IPS-18a (cell line): ENCODE data around the gene RNF217.

Source experiments
- H3K27ac ChIP-seq: one replicate; pipeline ENCODE4 v1.5.1; 2013; ENCODE audit warnings: low read length
- H3K27me3 ChIP-seq: one replicate; pipeline ENCODE4 v1.6.1; 2013; ENCODE audit warnings: mild to moderate bottlenecking, low read length; ENCODE audit not compliant: control insufficient read depth, insufficient read depth
- H3K36me3 ChIP-seq: one replicate; pipeline ENCODE4 v1.6.1; 2013; ENCODE audit warnings: low read depth, low read length; ENCODE audit not compliant: control insufficient read depth
- H3K4me1 ChIP-seq: one replicate; pipeline ENCODE4 v1.6.1; 2013; ENCODE audit warnings: low read depth, low read length; ENCODE audit not compliant: control insufficient read depth
- H3K4me3 ChIP-seq: one replicate; pipeline ENCODE4 v1.5.1; 2013; ENCODE audit warnings: low read length
- H3K9ac ChIP-seq: one replicate; pipeline ENCODE4 v1.6.1; 2013; ENCODE audit warnings: mild to moderate bottlenecking, low read length, moderate library complexity
- H3K9me3 ChIP-seq: one replicate; pipeline ENCODE4 v1.6.1; 2013; ENCODE audit warnings: low read depth, low read length; ENCODE audit not compliant: control insufficient read depth

The RNF217 gene

GRCh38 chr6:124994648-124995047 is 32.4 kb downstream of the RNF217 start:
- H3K27me3 ChIP-seq = no peaks in the 10 kb centered on the region
- no peaks in the 10 kb centered on the region for H3K9me3 ChIP-seq
- H3K4me3 ChIP-seq = no peak overlapping the region
- H3K4me1 ChIP-seq = peaks cover 8% of the 10 kb centered on the region
- no peak overlapping the region for H3K27ac ChIP-seq
- no peaks in the 10 kb centered on the region for H3K36me3 ChIP-seq
- H3K9ac ChIP-seq = no peak overlapping the region

- Histone ChIP-seq H3K9ac (no peak overlapping the region), H3K27me3 (no peaks in the 10 kb centered on the region), H3K36me3 (no peaks in the 10 kb centered on the region), H3K4me1 (peaks cover 8% of the 10 kb centered on the region), H3K9me3 (no peaks in the 10 kb centered on the region), H3K27ac (no peak overlapping the region), H3K4me3 (no peak overlapping the region)
Observed at GRCh38 chr6:124995131-124995530, 32.9 kb downstream of the RNF217 start.

DNA sequence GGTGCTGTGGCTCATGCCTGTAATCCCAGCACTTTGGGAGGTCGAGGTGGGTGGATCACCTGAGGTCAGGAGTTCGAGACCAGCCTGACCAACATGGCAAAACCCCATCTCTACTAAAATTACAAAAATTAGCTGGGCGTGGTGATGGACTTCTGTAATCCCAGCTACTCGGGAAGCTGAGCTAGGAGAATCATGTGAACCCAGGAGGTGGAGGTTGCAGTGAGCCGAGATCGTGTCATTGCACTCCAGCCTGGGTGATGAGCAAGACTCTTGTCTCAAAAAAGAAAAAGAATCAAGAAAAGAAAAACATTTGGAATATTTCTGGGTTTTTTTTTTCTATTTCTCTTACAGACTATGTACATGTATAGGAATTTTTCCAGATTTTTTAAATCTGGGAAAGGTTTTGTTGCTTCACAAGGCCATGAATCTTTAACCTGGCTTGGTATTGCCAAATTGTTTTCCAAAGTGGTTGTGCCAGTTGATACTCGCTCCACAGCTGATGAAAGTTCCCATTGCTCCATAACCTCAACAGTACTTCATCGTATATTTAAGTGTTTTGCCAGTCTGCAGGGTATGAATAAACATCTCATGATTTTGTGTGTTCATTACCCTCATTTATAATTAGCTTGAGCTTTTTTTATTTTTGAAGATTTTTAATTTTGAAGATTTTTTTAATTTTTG is 33.5 kb downstream of the RNF217 start:
- peaks cover 8% of the 10 kb centered on the region for H3K4me1 ChIP-seq
- no peaks in the 10 kb centered on the region for H3K27me3 ChIP-seq
- H3K4me3 ChIP-seq = no peak overlapping the region
- H3K9me3 ChIP-seq = no peaks in the 10 kb centered on the region
- no peaks in the 10 kb centered on the region for H3K36me3 ChIP-seq
- no peak overlapping the region for H3K9ac ChIP-seq
- no peak overlapping the region for H3K27ac ChIP-seq

- Histone ChIP-seq H3K4me1 (peaks cover 11% of the 10 kb centered on the region), H3K4me3 (no peak overlapping the region), H3K27ac (no peak overlapping the region), H3K9ac (no peak overlapping the region), H3K36me3 (no peaks in the 10 kb centered on the region), H3K9me3 (no peaks in the 10 kb centered on the region), H3K27me3 (no peaks in the 10 kb centered on the region)
Observed at GRCh38 chr6:124996411-124996810, 34.2 kb downstream of the RNF217 start.

DNA sequence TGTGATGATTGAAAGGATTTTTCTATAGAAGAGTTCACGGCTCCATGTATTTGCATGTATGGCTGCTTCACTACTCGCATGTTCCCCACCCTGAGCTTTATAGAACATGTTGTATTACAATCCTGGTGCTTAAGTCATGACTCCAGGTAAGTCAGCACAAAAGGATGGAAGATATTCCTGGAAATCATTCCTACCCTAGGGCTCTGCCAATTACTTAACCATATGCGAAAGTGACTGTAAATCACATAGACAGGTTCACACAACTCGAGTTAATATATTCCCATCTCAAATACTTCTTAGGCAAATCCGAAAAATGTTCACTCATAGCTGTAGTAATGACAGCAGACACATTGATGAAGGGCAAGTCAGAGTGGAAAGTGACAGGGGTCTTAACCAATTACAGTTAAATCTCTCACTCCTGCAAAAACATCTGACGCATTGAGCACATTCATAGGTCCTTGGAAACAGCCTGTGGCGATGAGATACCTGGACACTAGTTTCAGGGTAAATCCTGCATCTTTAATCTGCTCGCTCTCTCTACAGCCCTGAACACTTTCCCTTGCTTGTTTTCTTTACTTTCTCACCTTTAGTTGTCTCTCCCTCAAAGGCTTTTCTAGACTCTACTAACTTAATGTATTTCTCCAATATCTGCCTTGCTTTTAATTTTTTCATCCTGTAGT is 35.1 kb downstream of the RNF217 start:
- H3K4me1 ChIP-seq = peaks cover 11% of the 10 kb centered on the region
- H3K9me3 ChIP-seq = no peaks in the 10 kb centered on the region
- no peaks in the 10 kb centered on the region for H3K36me3 ChIP-seq
- no peak overlapping the region for H3K4me3 ChIP-seq
- no peaks in the 10 kb centered on the region for H3K27me3 ChIP-seq
- H3K9ac ChIP-seq = no peak overlapping the region
- no peak overlapping the region for H3K27ac ChIP-seq

DNA sequence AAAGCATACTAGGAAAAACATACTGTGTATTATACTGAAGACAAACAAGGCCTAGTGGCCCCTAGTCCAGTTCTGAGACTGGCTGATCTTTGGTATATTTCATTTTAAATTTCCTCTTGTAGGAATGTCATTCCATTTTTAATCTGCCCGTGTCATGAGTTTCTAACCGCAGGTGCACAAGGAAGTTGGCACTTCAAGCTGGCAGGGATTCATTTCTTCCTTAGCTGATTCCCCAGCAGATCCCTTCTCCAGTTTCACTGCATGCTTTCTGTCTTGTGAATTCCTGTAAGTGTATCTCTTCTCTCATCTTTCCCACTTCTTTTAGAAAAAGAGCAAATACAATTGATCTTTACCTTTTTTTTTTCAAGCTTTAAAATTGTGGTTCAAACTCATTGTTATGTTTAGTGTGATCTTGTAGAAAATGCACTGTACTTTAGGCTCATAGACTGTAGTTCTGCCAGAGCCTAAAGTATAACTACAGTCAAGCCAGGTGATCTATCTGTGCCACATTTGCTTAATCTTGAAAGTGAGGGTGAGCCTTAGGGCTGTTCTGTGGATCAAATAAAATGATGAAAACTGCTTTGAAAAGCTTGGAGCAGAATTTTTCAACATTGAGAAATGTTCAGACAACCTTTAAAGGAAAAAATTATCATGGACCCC is 37.0 kb downstream of the RNF217 start:
- H3K27ac ChIP-seq = no peak overlapping the region
- no peak overlapping the region for H3K4me3 ChIP-seq
- H3K9ac ChIP-seq = no peak overlapping the region

GRCh38 chr6:125001684-125002405 is 39.6 kb downstream of the RNF217 start:
- no peaks in the 10 kb centered on the region for H3K27me3 ChIP-seq
- no peak overlapping the region for H3K9ac ChIP-seq
- H3K4me3 ChIP-seq = no peak overlapping the region
- no peak overlapping the region for H3K27ac ChIP-seq
- H3K36me3 ChIP-seq = no peaks in the 10 kb centered on the region
- peaks cover 14% of the 10 kb centered on the region for H3K4me1 ChIP-seq
- H3K9me3 ChIP-seq = no peaks in the 10 kb centered on the region

More for the DNA sequence above, 37.0 kb downstream of the RNF217 start:
- H3K36me3 ChIP-seq = no peaks in the 10 kb centered on the region
- no peaks in the 10 kb centered on the region for H3K9me3 ChIP-seq
- no peaks in the 10 kb centered on the region for H3K27me3 ChIP-seq
- H3K4me1 ChIP-seq = peaks cover 14% of the 10 kb centered on the region

DNA sequence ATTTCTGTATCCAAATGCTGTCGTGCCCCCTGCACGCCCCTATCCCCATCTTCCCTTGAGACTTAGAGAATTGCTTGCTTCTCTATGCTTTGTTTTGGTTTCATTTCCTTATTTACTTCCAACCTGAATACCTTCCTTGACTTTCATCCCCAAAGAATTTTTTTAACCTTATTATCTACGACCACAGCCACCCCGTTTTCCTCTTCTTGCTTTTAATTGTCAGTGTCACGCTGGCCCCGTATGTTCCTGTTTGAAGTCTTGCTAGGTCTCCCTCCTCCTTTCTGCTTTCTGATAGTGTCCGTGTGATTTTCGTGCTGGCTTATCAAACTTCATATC is 40.1 kb downstream of the RNF217 start:
- Histone ChIP-seq H3K9me3 (no peaks in the 10 kb centered on the region), H3K36me3 (no peaks in the 10 kb centered on the region), H3K27me3 (no peaks in the 10 kb centered on the region), H3K4me3 (no peak overlapping the region), H3K27ac (no peak overlapping the region), H3K9ac (no peak overlapping the region), H3K4me1 (peaks cover 14% of the 10 kb centered on the region)

DNA sequence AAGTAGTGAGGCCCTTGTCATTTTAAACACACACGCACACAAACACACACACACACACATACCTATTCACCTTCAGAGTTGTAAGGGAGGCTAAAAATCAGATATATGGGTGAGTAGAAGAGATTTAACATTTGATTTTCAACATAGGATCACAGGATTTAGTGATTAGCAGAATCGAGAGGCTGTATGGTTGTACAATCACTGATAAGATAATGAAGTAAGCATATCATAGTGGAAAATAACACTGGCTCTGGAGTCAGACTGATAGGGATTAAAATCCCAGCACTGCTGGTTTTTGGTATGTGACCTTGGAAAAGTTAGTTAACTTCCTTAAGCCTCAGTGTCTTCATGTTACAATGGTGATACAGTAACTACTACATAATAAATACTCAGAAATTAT is 40.8 kb downstream of the RNF217 start:
- no peaks in the 10 kb centered on the region for H3K36me3 ChIP-seq
- H3K27me3 ChIP-seq = no peaks in the 10 kb centered on the region
- no peak overlapping the region for H3K27ac ChIP-seq
- no peaks in the 10 kb centered on the region for H3K9me3 ChIP-seq
- H3K4me1 ChIP-seq = peaks cover 14% of the 10 kb centered on the region
- H3K4me3 ChIP-seq = no peak overlapping the region
- H3K9ac ChIP-seq = no peak overlapping the region

GRCh38 chr6:125004198-125004597 is 42.0 kb downstream of the RNF217 start:
- Histone ChIP-seq H3K9me3 (no peaks in the 10 kb centered on the region), H3K4me1 (peaks cover 14% of the 10 kb centered on the region), H3K4me3 (no peak overlapping the region), H3K27me3 (no peaks in the 10 kb centered on the region), H3K27ac (no peak overlapping the region), H3K36me3 (no peaks in the 10 kb centered on the region), H3K9ac (no peak overlapping the region)

DNA sequence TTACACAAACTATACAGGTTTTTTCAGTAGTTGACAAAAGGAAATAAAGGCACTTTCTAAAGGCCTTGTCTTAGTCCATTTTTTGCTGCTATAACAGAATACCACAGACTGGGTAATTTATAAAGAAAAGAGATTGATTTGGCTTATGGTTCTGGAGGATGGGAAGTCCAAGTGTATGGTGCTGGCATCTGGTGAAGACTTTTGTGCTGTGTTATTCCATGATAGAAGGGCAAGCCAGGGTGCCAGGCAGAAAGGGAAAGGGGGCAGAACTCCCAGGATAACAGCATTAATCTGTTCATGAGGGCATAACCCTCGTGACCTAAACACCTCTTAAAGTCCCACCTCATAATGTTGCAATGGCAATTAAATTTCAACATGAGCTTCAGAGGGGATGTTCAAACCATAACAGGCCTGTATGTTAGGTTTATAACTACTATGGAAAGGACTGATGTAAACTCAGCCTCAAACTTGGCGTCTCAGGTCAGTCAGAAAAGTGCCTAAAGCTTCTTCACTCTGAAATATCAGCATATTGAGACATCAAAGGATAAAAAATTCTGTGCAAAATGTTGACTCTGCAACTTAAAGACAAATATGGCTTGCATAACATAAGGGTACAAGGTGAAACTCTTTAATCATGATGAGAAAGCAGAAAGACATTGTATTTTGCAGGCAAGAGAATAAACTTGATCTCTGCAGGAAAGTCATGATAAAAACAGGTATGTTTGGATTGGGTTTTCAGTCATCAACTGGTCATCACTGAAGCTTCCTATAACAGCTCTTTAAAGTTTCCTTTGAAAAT is 42.8 kb downstream of the RNF217 start:
- Histone ChIP-seq H3K4me1 (peaks cover 10% of the 10 kb centered on the region), H3K9ac (no peak overlapping the region), H3K27me3 (no peaks in the 10 kb centered on the region), H3K9me3 (no peaks in the 10 kb centered on the region), H3K27ac (no peak overlapping the region), H3K36me3 (no peaks in the 10 kb centered on the region), H3K4me3 (no peak overlapping the region)
